ENCODE results near the gene ADRB2. TPM values are rescaled to one million over a fixed set of nuclear protein-coding genes. Genes with fewer than 3 reads are reported as not detected.

Gene ADRB2
- total RNA-seq, 1 experiment from 2014 or later = 1.0 TPM

DNA sequence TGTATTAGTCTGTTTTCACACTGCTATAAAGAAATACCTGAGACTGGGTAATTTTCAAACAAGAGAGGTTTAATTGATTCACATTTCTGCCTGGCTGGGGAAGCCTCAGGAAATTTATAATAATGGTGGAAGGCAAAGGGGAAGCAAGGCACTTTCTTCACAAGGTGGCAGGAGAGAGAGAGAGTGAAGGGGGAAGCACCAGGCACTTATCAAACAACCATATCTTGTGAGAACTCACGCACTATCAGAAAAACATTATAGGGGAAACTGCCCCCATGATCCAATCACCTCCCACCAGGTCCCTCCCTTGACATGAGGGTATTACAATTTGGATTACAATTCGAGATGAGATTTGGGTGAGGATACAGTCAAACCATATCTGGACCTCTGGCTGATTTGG is 34.7 kb downstream of the ADRB2 start:
- TF ChIP-seq, protein P1, sequence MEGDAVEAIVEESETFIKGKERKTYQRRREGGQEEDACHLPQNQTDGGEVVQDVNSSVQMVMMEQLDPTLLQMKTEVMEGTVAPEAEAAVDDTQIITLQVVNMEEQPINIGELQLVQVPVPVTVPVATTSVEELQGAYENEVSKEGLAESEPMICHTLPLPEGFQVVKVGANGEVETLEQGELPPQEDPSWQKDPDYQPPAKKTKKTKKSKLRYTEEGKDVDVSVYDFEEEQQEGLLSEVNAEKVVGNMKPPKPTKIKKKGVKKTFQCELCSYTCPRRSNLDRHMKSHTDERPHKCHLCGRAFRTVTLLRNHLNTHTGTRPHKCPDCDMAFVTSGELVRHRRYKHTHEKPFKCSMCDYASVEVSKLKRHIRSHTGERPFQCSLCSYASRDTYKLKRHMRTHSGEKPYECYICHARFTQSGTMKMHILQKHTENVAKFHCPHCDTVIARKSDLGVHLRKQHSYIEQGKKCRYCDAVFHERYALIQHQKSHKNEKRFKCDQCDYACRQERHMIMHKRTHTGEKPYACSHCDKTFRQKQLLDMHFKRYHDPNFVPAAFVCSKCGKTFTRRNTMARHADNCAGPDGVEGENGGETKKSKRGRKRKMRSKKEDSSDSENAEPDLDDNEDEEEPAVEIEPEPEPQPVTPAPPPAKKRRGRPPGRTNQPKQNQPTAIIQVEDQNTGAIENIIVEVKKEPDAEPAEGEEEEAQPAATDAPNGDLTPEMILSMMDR (IDR thresholded peaks at IDR 0.05) = no peak
- TF ChIP-seq SIN3A (IDR thresholded peaks at IDR 0.05; ENCODE audit: borderline replicate concordance, insufficient read depth, low read depth, low read length) (no peak), TCF7L2 (IDR thresholded peaks at IDR 0.05; ENCODE audit: low read depth, low read length) (no peak), POLR2AphosphoS5 (IDR thresholded peaks at IDR 0.05; ENCODE audit: low read depth, low read length) (no peak)
- TF ChIP-seq, protein P2, sequence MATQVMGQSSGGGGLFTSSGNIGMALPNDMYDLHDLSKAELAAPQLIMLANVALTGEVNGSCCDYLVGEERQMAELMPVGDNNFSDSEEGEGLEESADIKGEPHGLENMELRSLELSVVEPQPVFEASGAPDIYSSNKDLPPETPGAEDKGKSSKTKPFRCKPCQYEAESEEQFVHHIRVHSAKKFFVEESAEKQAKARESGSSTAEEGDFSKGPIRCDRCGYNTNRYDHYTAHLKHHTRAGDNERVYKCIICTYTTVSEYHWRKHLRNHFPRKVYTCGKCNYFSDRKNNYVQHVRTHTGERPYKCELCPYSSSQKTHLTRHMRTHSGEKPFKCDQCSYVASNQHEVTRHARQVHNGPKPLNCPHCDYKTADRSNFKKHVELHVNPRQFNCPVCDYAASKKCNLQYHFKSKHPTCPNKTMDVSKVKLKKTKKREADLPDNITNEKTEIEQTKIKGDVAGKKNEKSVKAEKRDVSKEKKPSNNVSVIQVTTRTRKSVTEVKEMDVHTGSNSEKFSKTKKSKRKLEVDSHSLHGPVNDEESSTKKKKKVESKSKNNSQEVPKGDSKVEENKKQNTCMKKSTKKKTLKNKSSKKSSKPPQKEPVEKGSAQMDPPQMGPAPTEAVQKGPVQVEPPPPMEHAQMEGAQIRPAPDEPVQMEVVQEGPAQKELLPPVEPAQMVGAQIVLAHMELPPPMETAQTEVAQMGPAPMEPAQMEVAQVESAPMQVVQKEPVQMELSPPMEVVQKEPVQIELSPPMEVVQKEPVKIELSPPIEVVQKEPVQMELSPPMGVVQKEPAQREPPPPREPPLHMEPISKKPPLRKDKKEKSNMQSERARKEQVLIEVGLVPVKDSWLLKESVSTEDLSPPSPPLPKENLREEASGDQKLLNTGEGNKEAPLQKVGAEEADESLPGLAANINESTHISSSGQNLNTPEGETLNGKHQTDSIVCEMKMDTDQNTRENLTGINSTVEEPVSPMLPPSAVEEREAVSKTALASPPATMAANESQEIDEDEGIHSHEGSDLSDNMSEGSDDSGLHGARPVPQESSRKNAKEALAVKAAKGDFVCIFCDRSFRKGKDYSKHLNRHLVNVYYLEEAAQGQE (IDR thresholded peaks at IDR 0.05; ENCODE audit: insufficient read depth in 1 of 2, low read depth in 2 of 2, low read length in 1 of 2) = no peak
- Histone ChIP-seq H3K27ac (ENCODE audit: low read length) (no peak overlapping the region), H3K9me3 (ENCODE audit: control insufficient read depth, insufficient read depth, low read depth, low read length) (no peaks in the 10 kb centered on the region), H3K4me1 (ENCODE audit: control insufficient read depth, insufficient read depth, low read length) (no peaks in the 10 kb centered on the region), H3K36me3 (ENCODE audit: control insufficient read depth, insufficient read depth, low read length) (no peaks in the 10 kb centered on the region), H3K4me3 (ENCODE audit: low read depth in 2 of 2, low read length in 2 of 2) (no peak overlapping the region), H3K27me3 (ENCODE audit: control insufficient read depth, insufficient read depth, low read length) (no peaks in the 10 kb centered on the region)
- in situ Hi-C loops (cut with HindIII; ENCODE audit: low pct_unique_long_range_greater_than_20kb, low sequenced_read_pairs) (no loop called here), intact Hi-C loops (cut with micrococcal nuclease; ENCODE audit: unreplicated experiment) (no loop called here)
- no TSS peak for BruUV-seq (replicated peaks)
- CTCF ChIA-PET = no interaction called here
- POLR2A ChIA-PET = interaction anchor here (0.6 kb wide), 1 partner anchor 473 kb away, joined by 7 read pairs; no protein-coding TSS in a partner anchor
- DNase-seq (ENCODE audit: low read depth, low spot score) (no peak), ATAC-seq (no peak)

DNA sequence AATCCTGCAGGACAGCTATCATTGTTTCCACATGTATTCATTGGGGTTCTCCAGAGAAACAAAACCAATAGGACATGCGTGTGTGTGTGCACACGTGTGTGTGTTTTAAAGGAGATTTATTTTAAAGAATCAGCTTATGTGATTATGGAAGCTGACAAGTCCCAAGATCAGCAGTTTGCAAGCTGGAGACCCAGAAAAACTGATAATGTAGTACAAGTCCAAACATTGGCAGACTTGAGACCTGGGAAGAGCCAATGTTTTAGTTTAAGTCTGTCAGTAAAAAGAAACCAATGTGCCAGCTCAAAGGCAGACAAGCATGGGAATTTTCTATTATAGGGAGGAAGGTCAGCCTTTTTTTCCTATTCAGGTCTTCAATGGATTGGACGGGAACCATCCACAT is 35.3 kb downstream of the ADRB2 start:
- Histone ChIP-seq H3K9me3 (ENCODE audit: control insufficient read depth, insufficient read depth, low read depth, low read length) (no peaks in the 10 kb centered on the region), H3K27ac (ENCODE audit: low read length) (no peak overlapping the region), H3K36me3 (ENCODE audit: control insufficient read depth, insufficient read depth, low read length) (no peaks in the 10 kb centered on the region), H3K4me1 (ENCODE audit: control insufficient read depth, insufficient read depth, low read length) (no peaks in the 10 kb centered on the region), H3K4me3 (ENCODE audit: low read depth in 2 of 2, low read length in 2 of 2) (no peak overlapping the region), H3K27me3 (ENCODE audit: control insufficient read depth, insufficient read depth, low read length) (no peaks in the 10 kb centered on the region)
- DNase-seq (ENCODE audit: low read depth, low spot score) = no peak
- ChIA-PET CTCF (no interaction called here), POLR2A (interaction anchor here (0.6 kb wide), 1 partner anchor 474 kb away, joined by 7 read pairs; no protein-coding TSS in a partner anchor)
- TF ChIP-seq SIN3A (IDR thresholded peaks at IDR 0.05; ENCODE audit: borderline replicate concordance, insufficient read depth, low read depth, low read length) = no peak
- intact Hi-C loops (cut with micrococcal nuclease; ENCODE audit: unreplicated experiment) (no loop called here), in situ Hi-C loops (cut with HindIII; ENCODE audit: low pct_unique_long_range_greater_than_20kb, low sequenced_read_pairs) (no loop called here)
- BruUV-seq (replicated peaks) = no TSS peak
- no peak for ATAC-seq

DNA sequence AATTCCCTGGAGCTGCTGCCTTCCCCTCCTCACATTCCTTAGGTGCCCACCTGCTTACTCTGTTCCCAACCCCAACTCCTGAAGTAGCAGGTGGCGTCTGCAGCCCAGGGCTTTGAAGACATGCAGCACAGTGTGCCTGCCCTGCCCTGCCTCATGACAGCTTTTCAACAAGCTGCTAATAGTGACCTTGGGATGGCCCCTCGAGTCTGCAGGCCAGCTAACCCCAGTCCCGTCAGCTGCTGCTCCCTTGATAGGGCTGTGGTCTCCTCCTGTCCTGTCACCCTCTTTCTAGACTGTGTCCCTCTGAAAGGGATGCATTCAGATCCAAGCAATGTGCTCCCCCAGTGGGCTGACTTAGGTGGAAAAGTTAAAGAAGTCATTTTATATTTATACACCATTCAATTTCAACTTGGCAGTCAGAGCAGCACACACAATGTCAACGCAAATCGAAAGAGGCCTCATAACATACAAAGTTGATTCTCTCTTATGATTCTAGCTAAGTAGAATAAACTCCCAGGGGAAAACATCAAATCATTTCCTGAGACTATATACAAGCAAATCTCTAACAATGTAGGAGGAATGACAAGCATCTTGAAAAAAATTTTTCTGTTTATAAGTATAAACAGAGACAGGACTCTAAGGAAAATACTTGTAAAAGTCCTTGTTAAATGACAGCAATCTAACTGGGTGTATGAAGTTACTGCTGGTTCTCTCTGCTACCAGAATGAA is 37.9 kb downstream of the ADRB2 start:
- intact Hi-C loops (cut with micrococcal nuclease; ENCODE audit: unreplicated experiment) (no loop called here), in situ Hi-C loops (cut with HindIII; ENCODE audit: low pct_unique_long_range_greater_than_20kb, low sequenced_read_pairs) (no loop called here)
- ATAC-seq (no peak), DNase-seq (ENCODE audit: low read depth, low spot score) (no peak)
- ChIA-PET CTCF (interaction anchor here (0.6 kb wide), 1 partner anchor 197 kb away, joined by 3 read pairs; no protein-coding TSS in a partner anchor), POLR2A (no interaction called here)
- H3K27ac ChIP-seq (ENCODE audit: low read length) = no peak overlapping the region
- no peaks in the 10 kb centered on the region for H3K9me3 ChIP-seq (ENCODE audit: control insufficient read depth, insufficient read depth, low read depth, low read length)
- H3K4me3 ChIP-seq (ENCODE audit: low read depth in 2 of 2, low read length in 2 of 2) = no peak overlapping the region
- no peaks in the 10 kb centered on the region for H3K4me1 ChIP-seq (ENCODE audit: control insufficient read depth, insufficient read depth, low read length)
- BruUV-seq (replicated peaks) = no TSS peak
- TF ChIP-seq POLR2AphosphoS5 (IDR thresholded peaks at IDR 0.05; ENCODE audit: low read depth, low read length) (no peak), SIN3A (IDR thresholded peaks at IDR 0.05; ENCODE audit: borderline replicate concordance, insufficient read depth, low read depth, low read length) (no peak), TCF7L2 (IDR thresholded peaks at IDR 0.05; ENCODE audit: low read depth, low read length) (no peak)
- H3K36me3 ChIP-seq (ENCODE audit: control insufficient read depth, insufficient read depth, low read length) = no peaks in the 10 kb centered on the region
- no peaks in the 10 kb centered on the region for H3K27me3 ChIP-seq (ENCODE audit: control insufficient read depth, insufficient read depth, low read length)

Data from Panc1 (cell line).